Esophagus (tissue), 2 donors: ENCODE data around the gene COMP. TPM values are rescaled to one million over a fixed set of nuclear protein-coding genes. Genes with fewer than 3 reads are reported as not detected.

ENCODE experiments used
- H3K27ac ChIP-seq, 2 donors: one replicate each; pipeline ENCODE4 v1.5.1; 2013; ENCODE audit warnings: low read depth in 2 of 2, mild to moderate bottlenecking in 2 of 2, inconsistent platforms in 1 of 2, low read length in 1 of 2, moderate library complexity in 1 of 2
- H3K27me3 ChIP-seq, 2 donors: one replicate each; pipeline ENCODE4 v1.6.1; 2013; ENCODE audit warnings: low read length in 2 of 2, control low read depth in 1 of 2, mild to moderate bottlenecking in 1 of 2; ENCODE audit not compliant: insufficient read depth in 2 of 2, control insufficient read depth in 1 of 2
- H3K36me3 ChIP-seq, 2 donors: one replicate each; pipeline ENCODE4 v1.6.1; 2013; ENCODE audit warnings: low read length in 1 of 2; ENCODE audit not compliant: control insufficient read depth in 2 of 2, insufficient read depth in 2 of 2
- H3K4me1 ChIP-seq, 2 donors: one replicate each; pipeline ENCODE4 v1.6.1; 2013; ENCODE audit warnings: low read length in 1 of 2; ENCODE audit not compliant: control insufficient read depth in 2 of 2, insufficient read depth in 2 of 2
- H3K4me3 ChIP-seq, 2 donors: one replicate each; pipeline ENCODE4 v1.5.1; 2013; ENCODE audit warnings: low read length in 2 of 2, mild to moderate bottlenecking in 2 of 2, low read depth in 1 of 2, moderate library complexity in 1 of 2
- H3K9me3 ChIP-seq, 2 donors: one replicate each; pipeline ENCODE4 v1.6.1; 2013; ENCODE audit warnings: mild to moderate bottlenecking in 2 of 2, low read depth in 1 of 2, low read length in 1 of 2, moderate library complexity in 1 of 2; ENCODE audit not compliant: control insufficient read depth in 2 of 2, insufficient read depth in 1 of 2
- WGBS, 2 donors: extraction: QIAGEN DNeasy Blood & Tissue Kit; methylation state at CpG; one replicate each; pipeline ENCODE4 v1.1.7; 2013; 5-methylcytosine and 5-hydroxymethylcytosine counted together
- polyA plus RNA-seq, 2 donors: library from polyadenylated mRNA; stranded (reverse); fragments of 200-250 nt; gene quantifications; one replicate each; pipeline ENCODE4 v1.2.3, GENCODE V29; 2013
- donor health status: healthy with polysubstance abuse.
- donor health status: Bipolar disorder and iron deficiency.

COMP gene
- polyA plus RNA-seq, 2 donors: 0.71 to 4.0 TPM

GRCh38 chr19:18773682-18774081 lies 17.4 kb downstream of the COMP start:
- 83 to 86% methylated on average over 9 of the region's 9 CpGs for WGBS, 2 donors
- Histone ChIP-seq H3K4me1 (peaks cover 3 to 9% of the 10 kb centered on the region in 2 donors), H3K36me3 (peaks cover 0 to 2% of the 10 kb centered on the region in 2 donors), H3K27ac (no peak overlapping the region), H3K4me3 (no peak overlapping the region), H3K27me3 (no peaks in the 10 kb centered on the region), H3K9me3 (no peaks in the 10 kb centered on the region)

GRCh38 chr19:18772620-18773587 lies 18.2 kb downstream of the COMP start:
- H3K4me3 ChIP-seq: no peak overlapping the region
- WGBS, 2 donors: 56 to 76% methylated on average over 27 of the region's 27 CpGs
- H3K27me3 ChIP-seq: no peaks in the 10 kb centered on the region
- H3K9me3 ChIP-seq: no peaks in the 10 kb centered on the region
- peaks cover 3 to 9% of the 10 kb centered on the region in 2 donors for H3K4me1 ChIP-seq
- H3K27ac ChIP-seq: no peak overlapping the region
- peaks cover 0 to 2% of the 10 kb centered on the region in 2 donors for H3K36me3 ChIP-seq

GRCh38 chr19:18771328-18772242 lies 19.5 kb downstream of the COMP start:
- peaks cover 0 to 2% of the 10 kb centered on the region in 2 donors for H3K36me3 ChIP-seq
- no peaks in the 10 kb centered on the region for H3K27me3 ChIP-seq
- H3K27ac ChIP-seq: no peak overlapping the region
- peaks cover 3 to 9% of the 10 kb centered on the region in 2 donors for H3K4me1 ChIP-seq
- H3K4me3 ChIP-seq: no peak overlapping the region
- no peaks in the 10 kb centered on the region for H3K9me3 ChIP-seq
- 89% methylated on average over 33 to 36 of the region's 36 CpGs for WGBS, 2 donors

GRCh38 chr19:18770663-18771327 lies 20.3 kb downstream of the COMP start:
- Histone ChIP-seq H3K4me3 (no peak overlapping the region), H3K36me3 (peaks cover 0 to 2% of the 10 kb centered on the region in 2 donors), H3K27ac (no peak overlapping the region), H3K27me3 (no peaks in the 10 kb centered on the region), H3K4me1 (peaks cover 3 to 9% of the 10 kb centered on the region in 2 donors), H3K9me3 (no peaks in the 10 kb centered on the region)
- 73 to 83% methylated on average over 13 of the region's 13 CpGs for WGBS, 2 donors

- Histone ChIP-seq H3K4me1 (peaks cover 3 to 9% of the 10 kb centered on the region in 2 donors), H3K27ac (no peak overlapping the region), H3K9me3 (no peaks in the 10 kb centered on the region), H3K4me3 (no peak overlapping the region), H3K27me3 (no peaks in the 10 kb centered on the region), H3K36me3 (peaks cover 0 to 2% of the 10 kb centered on the region in 2 donors)
- WGBS, 2 donors: 92 to 94% methylated on average over 15 of the region's 15 CpGs
Measured at GRCh38 chr19:18769989-18770528, 21.0 kb downstream of the COMP start.

GRCh38 chr19:18768997-18769891 lies 21.9 kb downstream of the COMP start:
- H3K4me3 ChIP-seq: no peak overlapping the region
- no peaks in the 10 kb centered on the region for H3K27me3 ChIP-seq
- no peaks in the 10 kb centered on the region for H3K9me3 ChIP-seq
- H3K36me3 ChIP-seq: peaks cover 0 to 2% of the 10 kb centered on the region in 2 donors
- 75 to 81% methylated on average over 22 to 24 of the region's 24 CpGs for whole genome bisulfite sequencing, 2 donors
- H3K4me1 ChIP-seq: peaks cover 3 to 16% of the 10 kb centered on the region in 2 donors
- H3K27ac ChIP-seq: no peak overlapping the region

- no peak overlapping the region for H3K4me3 ChIP-seq
- H3K9me3 ChIP-seq: no peaks in the 10 kb centered on the region
- H3K36me3 ChIP-seq: peaks cover 0 to 2% of the 10 kb centered on the region in 2 donors
- H3K4me1 ChIP-seq: peaks cover 5 to 26% of the 10 kb centered on the region in 2 donors
- no peak overlapping the region for H3K27ac ChIP-seq
- WGBS, 2 donors: 81 to 82% methylated on average over 29 to 30 of the region's 30 CpGs
- no peaks in the 10 kb centered on the region for H3K27me3 ChIP-seq
Measured at GRCh38 chr19:18768046-18768771, 22.9 kb downstream of the COMP start.

GRCh38 chr19:18765224-18765623 lies 25.9 kb downstream of the COMP start:
- H3K4me1 ChIP-seq: peaks cover 13 to 40% of the 10 kb centered on the region in 2 donors
- no peak overlapping the region for H3K27ac ChIP-seq
- no peaks in the 10 kb centered on the region for H3K27me3 ChIP-seq
- H3K9me3 ChIP-seq: no peaks in the 10 kb centered on the region
- no peak overlapping the region for H3K4me3 ChIP-seq
- H3K36me3 ChIP-seq: no peaks in the 10 kb centered on the region
- WGBS, 2 donors: 44 to 67% methylated on average over 8 of the region's 8 CpGs
